ENCODE results near the gene PPP2R3A.

- TF ChIP-seq EZH2 (IDR thresholded peaks at IDR 0.05; ENCODE audit: borderline replicate concordance, low read depth, low read length), result no peak
- no peak for TF ChIP-seq ZNF79 (CRISPR knock-in tag; IDR thresholded peaks at IDR 0.05; ENCODE audit: low read depth)
- TF ChIP-seq SOX6 (IDR thresholded peaks at IDR 0.05), result no peak
- no peak for TF ChIP-seq CBFB (CRISPR knock-in tag; IDR thresholded peaks at IDR 0.05)
- TF ChIP-seq FOXK2 (conservative IDR thresholded peaks at IDR 0.05 in 1 of 2, IDR thresholded peaks at IDR 0.05 in 1 of 2; ENCODE audit: low read depth in 2 of 2), result no peak
- TF ChIP-seq HMGXB4 (CRISPR knock-in tag; IDR thresholded peaks at IDR 0.05), result no peak
- TF ChIP-seq MXI1 (IDR thresholded peaks at IDR 0.05; ENCODE audit: low read depth, low read length), result no peak
- TF ChIP-seq RFX1 (IDR thresholded peaks at IDR 0.05), result peak; percentile 55
- no peak for TF ChIP-seq ATF3 (IDR thresholded peaks at IDR 0.05)
- TF ChIP-seq ATF3 (CRISPR knock-in tag; conservative IDR thresholded peaks at IDR 0.05), result no peak
- no peak for TF ChIP-seq GABPB1 (CRISPR knock-in tag; IDR thresholded peaks at IDR 0.05)
Observed at GRCh38 chr3:136038668-136039067, 73.1 kb downstream of the PPP2R3A start.

Measured in K562 (cell line).